Endodermal cell (in vitro differentiated cells): ENCODE measurements around the gene XRCC6. TPM values are rescaled to one million over a fixed set of nuclear protein-coding genes. Genes with fewer than 3 reads are reported as not detected.
"Not testable (repeated sequence)": the region's sequence is repeated elsewhere in the genome, so short reads cannot be mapped to it uniquely, and the experiment has no call there.

Source experiments
- DNase-seq: peaks from one replicate; pipeline ENCODE4 v3.0.0-alpha.2; 2017
- H3K27ac ChIP-seq: 2 replicates; pipeline ENCODE4 v1.5.1; 2013; ENCODE audit warnings: mild to moderate bottlenecking, low read depth, low read length, moderate library complexity
- H3K27me3 ChIP-seq: 2 replicates; pipeline ENCODE4 v1.6.1; 2013; ENCODE audit warnings: mild to moderate bottlenecking, low read length, moderate library complexity; ENCODE audit not compliant: insufficient read depth, control insufficient read depth, poor library complexity, severe bottlenecking
- H3K36me3 ChIP-seq: 2 replicates; pipeline ENCODE4 v1.7.0; 2013; ENCODE audit warnings: mild to moderate bottlenecking, low read length, moderate library complexity; ENCODE audit not compliant: control insufficient read depth, insufficient read depth
- H3K4me1 ChIP-seq: one replicate; pipeline ENCODE4 v1.7.0; 2013; ENCODE audit warnings: low read length; ENCODE audit not compliant: control insufficient read depth, insufficient read depth
- H3K4me3 ChIP-seq: 2 replicates; pipeline ENCODE4 v1.5.1; 2013; ENCODE audit warnings: mild to moderate bottlenecking, low read length, moderate library complexity
- H3K9ac ChIP-seq: 2 replicates; pipeline ENCODE4 v1.6.1; 2013; ENCODE audit warnings: mild to moderate bottlenecking, low read length, moderate library complexity; ENCODE audit not compliant: poor library complexity, severe bottlenecking; ENCODE audit errors: extremely low read depth
- H3K9me3 ChIP-seq: 2 replicates; pipeline ENCODE4 v1.6.1; 2013; ENCODE audit warnings: mild to moderate bottlenecking, low read length, moderate library complexity; ENCODE audit not compliant: control insufficient read depth
- H3K27ac Mint-ChIP-seq: 2 replicates; pipeline ENCODE4 v1.8.0; 2020; ENCODE audit warnings: mixed read lengths
- H3K27me3 Mint-ChIP-seq: 2 replicates; pipeline ENCODE4 v1.8.0; 2021; ENCODE audit warnings: mild to moderate bottlenecking, mixed read lengths; ENCODE audit not compliant: insufficient read depth
- H3K36me3 Mint-ChIP-seq: 2 replicates; pipeline ENCODE4 v1.8.0; 2020; ENCODE audit warnings: low read depth, mixed read lengths
- H3K4me1 Mint-ChIP-seq: 2 replicates; pipeline ENCODE4 v1.8.0; 2020; ENCODE audit warnings: mixed read lengths
- H3K4me3 Mint-ChIP-seq: 2 replicates; pipeline ENCODE4 v1.8.0; 2020; ENCODE audit warnings: mild to moderate bottlenecking, moderate library complexity, mixed read lengths
- H3K9me3 Mint-ChIP-seq: 2 replicates; pipeline ENCODE4 v1.8.0; 2020; ENCODE audit warnings: mild to moderate bottlenecking, mixed read lengths
- CTCF ChIP-seq: fragments of 200-600 bp; sonication (generic); conservative IDR thresholded peaks from 2 replicates; pipeline ENCODE4 v1.5.0; 2021; ENCODE audit warnings: antibody characterized with exemption, mild to moderate bottlenecking
- WGBS, 2 experiments: methylation state at CpG; one replicate each; pipeline versions ENCODE4 v1.1.5 to v1.1.7; 2013; ENCODE audit warnings: missing lambda C conversion rate in 2 of 2, mixed read lengths in 1 of 2; ENCODE audit not compliant: insufficient coverage in 1 of 2, insufficient read length in 1 of 2; 5-methylcytosine and 5-hydroxymethylcytosine counted together
- total RNA-seq, 2 donors: library from RNA; stranded (reverse); fragmentation: NEBNext Ultra II Directional in 1 of 2; extraction: Animal tissue kit (Norgen Biotek cat#: 25700) in 1 of 2; gene quantifications; 2 replicates in 1 of 2; 3 replicates in 1 of 2; pipeline ENCODE4 v1.2.1, GENCODE V29; 2021

Gene XRCC6
- total RNA-seq, 2 donors from 2014 or later = 345 to 387 TPM

GRCh38 chr22:41661088-41661487, 40.0 kb downstream of the XRCC6 start:
- Histone ChIP-seq H3K27ac (no peak overlapping the region), H3K9ac (no peak overlapping the region), H3K9me3 (no peaks in the 10 kb centered on the region), H3K27me3 (no peaks in the 10 kb centered on the region), H3K36me3 (peaks cover 90% of the 10 kb centered on the region), H3K4me3 (no peak overlapping the region), H3K4me1 (no peaks in the 10 kb centered on the region)
- TF ChIP-seq CTCF = no peak
- DNase-seq = no peak
- Mint-ChIP-seq H3K4me3 (no peak overlapping the region), H3K27me3 (no peaks in the 10 kb centered on the region), H3K36me3 (peaks cover 63% of the 10 kb centered on the region), H3K27ac (no peak overlapping the region), H3K4me1 (no peaks in the 10 kb centered on the region), H3K9me3 (no peaks in the 10 kb centered on the region)
- WGBS, 2 experiments = 83 to 100% methylated on average over 1 to 3 of the region's 3 CpGs

GRCh38 chr22:41661713-41662112, 40.6 kb downstream of the XRCC6 start:
- Mint-ChIP-seq H3K9me3 (no peaks in the 10 kb centered on the region), H3K27ac (no peak overlapping the region), H3K4me3 (no peak overlapping the region), H3K4me1 (no peaks in the 10 kb centered on the region), H3K27me3 (no peaks in the 10 kb centered on the region), H3K36me3 (peaks cover 61% of the 10 kb centered on the region)
- Histone ChIP-seq H3K4me1 (no peaks in the 10 kb centered on the region), H3K4me3 (no peak overlapping the region), H3K27ac (no peak overlapping the region), H3K36me3 (peaks cover 84% of the 10 kb centered on the region), H3K9ac (no peak overlapping the region), H3K9me3 (no peaks in the 10 kb centered on the region), H3K27me3 (no peaks in the 10 kb centered on the region)
- 90 to 97% methylated on average over 2 of the region's 2 CpGs for WGBS, 2 experiments
- TF ChIP-seq CTCF = no peak
- no peak for DNase-seq

GRCh38 chr22:41663594-41663993, 42.5 kb downstream of the XRCC6 start:
- H3K9me3 ChIP-seq, H3K4me3 Mint-ChIP-seq, H3K27me3 ChIP-seq, H3K9ac ChIP-seq, H3K27ac ChIP-seq, H3K4me3 ChIP-seq, H3K4me1 ChIP-seq, H3K27ac Mint-ChIP-seq, H3K9me3 Mint-ChIP-seq, DNase-seq, H3K4me1 Mint-ChIP-seq, H3K27me3 Mint-ChIP-seq: not testable (repeated sequence)
- peaks cover 45% of the 10 kb centered on the region for H3K36me3 Mint-ChIP-seq
- WGBS, 2 experiments = 97% methylated on average over 6 to 7 of the region's 9 CpGs
- peaks cover 67% of the 10 kb centered on the region for H3K36me3 ChIP-seq

- no peaks in the 10 kb centered on the region for H3K27me3 Mint-ChIP-seq
- TF ChIP-seq CTCF = no peak
- H3K4me3 Mint-ChIP-seq = no peak overlapping the region
- Histone ChIP-seq H3K9ac (no peak overlapping the region), H3K4me3 (no peak overlapping the region), H3K27me3 (no peaks in the 10 kb centered on the region), H3K9me3 (no peaks in the 10 kb centered on the region), H3K27ac (no peak overlapping the region), H3K36me3 (peaks cover 58% of the 10 kb centered on the region), H3K4me1 (no peaks in the 10 kb centered on the region)
- no peak overlapping the region for H3K27ac Mint-ChIP-seq
- no peak for DNase-seq
- H3K9me3 Mint-ChIP-seq = no peaks in the 10 kb centered on the region
- H3K4me1 Mint-ChIP-seq = peaks cover 3% of the 10 kb centered on the region
- H3K36me3 Mint-ChIP-seq = peaks cover 42% of the 10 kb centered on the region
These were observed 43.4 kb downstream of the XRCC6 start for GRCh38 chr22:41664490-41664889.
